Fibroblast of skin of back (primary cell): ENCODE measurements around the gene SHTN1.

Experiments used
- DNase-seq: peaks from one replicate; pipeline ENCODE4 v3.0.0-alpha.2; 2013

The SHTN1 gene

DNA sequence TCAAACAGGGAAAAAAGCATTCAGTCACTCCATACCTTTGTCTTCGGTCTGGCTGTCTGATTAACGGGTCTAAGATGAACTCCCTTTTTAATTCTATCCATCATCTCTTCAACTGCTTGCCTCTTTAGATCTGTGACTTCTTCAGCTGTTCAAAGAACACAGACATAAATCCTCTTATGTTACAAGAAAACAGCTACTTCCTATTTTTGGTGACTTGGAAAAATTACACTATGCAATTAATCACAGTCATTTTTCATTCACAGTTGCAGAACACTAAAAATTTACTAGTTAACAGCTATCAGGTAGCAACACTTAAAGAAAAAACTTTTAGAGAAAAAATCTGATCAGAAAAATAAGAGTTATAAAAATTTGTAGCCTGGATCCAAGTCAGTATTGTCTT, 89.6 kb downstream of the SHTN1 start:
- DNase-seq: no peak

GRCh38 chr10:116913695-116914094, 91.3 kb downstream of the SHTN1 start:
- DNase-seq: no peak

- no peak for DNase-seq
These were observed 92.8 kb downstream of the SHTN1 start for GRCh38 chr10:116912162-116912561.

- DNase-seq: no peak
These were observed 94.1 kb downstream of the SHTN1 start for GRCh38 chr10:116910910-116911309.

- no peak for DNase-seq
These were observed 95.7 kb downstream of the SHTN1 start for GRCh38 chr10:116909307-116909706.

DNA sequence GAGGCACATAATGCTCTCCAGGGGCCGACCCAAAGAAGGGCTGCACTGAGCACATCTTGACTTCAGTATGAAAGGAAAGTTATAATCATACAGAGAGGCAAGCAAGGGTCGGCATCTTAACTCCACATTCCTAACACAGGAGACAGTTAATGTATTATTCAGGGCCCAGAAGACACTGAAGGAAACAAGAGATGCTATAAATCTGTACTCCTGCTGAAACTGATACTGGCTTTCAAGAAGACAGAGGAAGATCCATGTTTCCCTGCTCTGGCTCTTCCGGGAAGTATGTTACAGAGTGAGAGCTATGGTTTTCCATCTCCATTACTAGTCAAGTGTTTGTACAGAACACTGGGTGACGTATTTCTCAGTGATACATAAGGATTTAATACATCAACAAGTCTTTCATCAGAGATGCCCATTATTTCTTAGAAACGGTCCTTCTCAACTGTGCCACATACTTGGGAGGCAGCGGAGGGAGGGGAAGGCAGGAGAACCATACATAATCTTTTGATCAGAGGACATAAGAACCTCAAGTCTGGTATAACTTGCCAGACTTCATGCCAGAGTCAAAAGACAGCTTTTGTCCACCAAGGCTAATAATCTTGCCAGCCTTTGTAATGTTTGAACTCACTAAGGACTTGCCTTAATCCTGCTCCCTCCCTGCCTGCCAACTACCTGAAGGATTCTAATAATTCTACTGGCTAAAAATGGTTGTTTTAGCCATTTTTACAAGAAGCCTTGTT, 97.6 kb downstream of the SHTN1 start:
- DNase-seq: no peak

DNA sequence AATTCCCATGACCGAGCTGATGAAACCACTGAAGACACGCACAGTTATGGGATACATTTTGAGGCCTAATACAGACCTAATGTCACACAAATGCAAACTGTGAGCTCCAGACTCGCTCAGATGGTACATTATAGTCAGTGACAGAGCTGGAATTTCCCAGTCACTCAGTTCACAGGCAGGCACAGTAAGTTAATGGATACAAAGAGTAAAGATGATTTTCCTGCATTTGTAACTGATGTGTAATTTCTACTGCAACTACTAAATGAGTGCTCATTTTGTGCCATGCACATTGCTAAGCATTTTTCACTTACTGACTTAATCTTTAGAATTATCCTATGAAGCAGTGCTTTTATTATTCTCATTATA, 99.2 kb downstream of the SHTN1 start:
- DNase-seq: no peak

DNA sequence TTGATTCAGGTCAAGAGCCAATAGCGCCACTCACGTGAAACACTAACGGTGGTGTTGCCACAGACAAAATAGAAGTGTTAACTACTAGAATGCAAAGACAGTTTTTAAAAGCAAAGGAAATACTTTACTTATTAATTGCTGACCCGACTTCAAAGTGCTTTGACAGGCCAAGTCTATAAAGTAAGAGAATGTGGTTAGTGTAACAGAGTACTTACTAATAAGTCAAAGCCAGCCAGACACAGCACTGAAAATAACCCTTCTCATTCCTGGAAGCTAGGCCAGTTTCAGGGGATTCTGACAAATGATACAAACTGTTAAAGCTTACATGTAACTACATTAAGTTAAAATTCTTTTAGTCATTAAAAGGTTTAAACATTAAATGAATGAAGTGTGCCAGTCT, 105.4 kb downstream of the SHTN1 start:
- DNase-seq: no peak

DNA sequence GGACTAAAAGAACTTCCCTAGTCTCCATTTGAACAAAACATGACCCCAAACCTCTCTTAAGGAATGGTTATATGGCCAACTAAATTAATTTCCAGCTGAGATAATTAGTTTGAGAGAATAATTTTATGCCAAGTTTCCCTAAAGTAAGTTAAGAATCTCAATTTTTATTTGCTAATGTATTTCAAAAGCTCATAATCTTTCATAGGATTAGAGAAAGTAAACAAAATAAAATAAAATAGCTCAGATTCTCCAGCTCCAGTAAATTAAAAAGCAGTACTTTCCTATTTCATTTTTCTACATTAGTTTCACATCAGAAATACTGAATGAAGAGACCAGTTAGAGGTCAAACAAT, 111.3 kb downstream of the SHTN1 start:
- no peak for DNase-seq

DNA sequence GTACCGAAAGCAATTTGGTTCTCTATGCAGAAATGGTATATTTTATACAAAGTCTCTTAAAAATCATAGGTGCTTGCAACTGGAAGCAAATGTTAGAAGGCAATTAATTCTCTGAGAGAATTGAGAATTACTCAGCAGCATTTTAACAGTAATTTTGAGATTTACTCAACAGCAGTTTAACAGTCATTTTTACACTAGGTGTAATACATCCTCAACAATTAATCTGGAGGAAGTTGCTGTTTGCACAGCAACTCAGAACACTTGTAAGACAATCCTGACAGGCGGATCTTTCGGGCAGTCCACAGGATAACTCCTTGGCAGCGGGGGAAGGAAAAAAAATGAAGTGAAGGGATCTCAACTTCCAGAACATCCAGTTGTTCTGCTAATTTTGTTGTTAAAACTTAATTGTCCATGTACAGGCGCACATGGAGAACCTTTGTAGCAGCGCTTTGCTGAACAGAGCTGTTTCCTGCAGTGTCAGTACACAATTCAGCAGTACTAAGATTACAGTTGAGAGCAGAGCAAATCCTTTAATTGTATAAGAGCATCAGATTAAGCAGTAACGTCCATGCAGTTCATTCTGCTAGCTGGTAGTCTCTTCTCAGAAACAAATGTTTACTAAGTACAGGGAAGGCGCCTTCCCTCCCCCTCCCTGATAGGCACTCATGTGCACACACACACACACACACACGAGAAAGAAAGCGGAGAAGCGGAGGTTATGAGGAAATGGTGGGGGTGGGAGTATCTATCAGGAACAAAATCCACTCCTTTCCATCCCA, 111.9 kb downstream of the SHTN1 start:
- DNase-seq: no peak

GRCh38 chr10:116891208-116891607, 113.8 kb downstream of the SHTN1 start:
- peak; percentile 89 for DNase-seq

DNA sequence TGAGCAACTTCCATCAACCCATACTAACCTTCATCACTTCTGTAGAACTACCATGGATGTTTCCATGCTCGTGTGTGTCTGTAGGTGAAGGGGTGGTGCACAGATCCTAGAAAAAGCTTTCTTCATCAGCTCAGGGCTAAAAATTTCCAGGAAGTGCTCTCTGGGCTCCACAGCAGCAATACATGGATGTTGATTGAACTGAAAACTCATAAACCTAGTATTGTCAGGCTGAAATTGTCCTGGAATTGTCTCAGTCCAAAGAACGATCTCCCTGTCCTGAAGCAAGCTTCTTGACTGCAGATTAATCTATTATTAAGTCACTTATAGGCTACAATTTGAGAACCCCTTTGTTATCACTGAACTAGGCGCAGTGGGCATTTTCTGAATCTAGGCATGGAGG, 115.9 kb downstream of the SHTN1 start:
- DNase-seq: no peak

GRCh38 chr10:116888380-116889055, 116.5 kb downstream of the SHTN1 start:
- peak; percentile 83 for DNase-seq

GRCh38 chr10:116886772-116887171, 118.2 kb downstream of the SHTN1 start:
- DNase-seq: no peak

- DNase-seq: no peak
These were observed 122.3 kb downstream of the SHTN1 start for GRCh38 chr10:116882639-116883038.

DNA sequence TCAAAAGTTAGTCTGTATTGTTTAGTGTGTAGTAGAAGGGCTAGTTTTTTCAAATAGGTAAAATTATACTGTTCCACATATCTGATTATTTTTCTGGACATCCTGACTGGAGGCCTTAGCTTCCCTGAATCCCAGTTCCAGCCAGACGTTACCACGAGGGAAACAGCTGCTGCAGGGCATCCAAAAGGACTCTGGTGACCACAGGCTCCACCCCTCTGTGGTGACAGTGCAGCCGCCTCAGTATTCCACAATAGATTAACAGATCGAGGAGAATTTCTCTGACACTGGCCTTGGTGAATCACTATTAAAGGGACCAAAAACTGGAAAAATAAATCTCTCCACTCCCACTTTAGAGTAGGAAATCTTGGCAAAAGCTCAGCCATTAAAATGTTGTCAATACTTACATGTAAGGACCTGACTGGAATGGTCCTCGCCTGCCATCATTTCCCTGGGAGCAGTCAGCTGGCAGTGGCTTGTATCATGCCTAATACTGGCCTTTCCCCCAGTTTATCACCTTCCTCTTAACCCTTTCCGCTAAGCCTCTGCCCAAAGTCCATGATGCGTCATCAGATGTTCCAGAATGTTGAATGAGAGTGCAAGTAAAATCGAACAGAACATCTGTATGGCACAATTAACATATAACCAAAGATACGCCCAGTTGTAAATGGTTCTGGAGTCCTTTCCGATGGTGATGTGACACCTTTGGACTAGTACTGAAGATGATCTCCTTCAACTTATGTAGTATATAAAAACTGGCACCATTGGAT, 124.1 kb downstream of the SHTN1 start:
- DNase-seq: peak; percentile 19

- no peak for DNase-seq
These were observed 125.2 kb downstream of the SHTN1 start for GRCh38 chr10:116879817-116880216.

DNA sequence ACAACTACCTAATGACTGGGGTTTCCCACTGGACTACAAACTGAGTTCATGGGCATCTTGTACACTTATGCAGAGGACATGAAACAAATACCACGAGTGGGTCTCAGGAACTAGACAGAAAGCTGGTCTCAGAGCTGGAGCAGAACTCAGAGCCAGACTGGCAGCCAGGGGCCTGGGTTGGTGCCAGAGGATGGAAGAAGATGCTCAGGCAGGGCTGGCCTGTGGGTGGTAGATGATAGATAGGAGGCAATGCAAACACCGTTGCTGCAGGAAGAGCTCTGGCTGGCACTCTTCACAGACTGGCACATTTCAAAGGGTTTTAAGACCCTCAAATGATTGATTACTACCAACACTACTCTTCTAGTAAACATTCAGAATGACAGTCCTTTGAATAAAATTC, 126.9 kb downstream of the SHTN1 start:
- DNase-seq: no peak

DNA sequence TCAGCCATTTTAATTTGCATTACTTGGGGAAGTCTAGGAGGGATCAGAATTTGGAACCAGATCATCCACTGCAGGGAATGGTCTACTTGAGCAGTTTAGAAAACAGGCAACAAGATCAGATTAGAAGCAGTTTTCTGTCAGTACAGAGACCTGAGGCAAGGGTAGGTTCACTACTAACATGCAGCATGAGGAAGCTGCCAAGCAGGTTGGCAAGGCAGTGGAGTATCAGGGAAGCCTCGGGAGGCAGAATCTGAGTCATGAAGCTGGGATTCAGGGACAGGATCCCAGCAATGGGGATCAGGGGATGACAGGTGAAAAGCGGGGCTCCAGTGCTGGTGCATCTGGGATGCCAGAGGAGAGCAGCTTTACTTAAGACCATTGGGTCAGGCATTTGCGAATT, 127.6 kb downstream of the SHTN1 start:
- no peak for DNase-seq

GRCh38 chr10:116875897-116876296, 129.1 kb downstream of the SHTN1 start:
- DNase-seq: no peak

- no peak for DNase-seq
These were observed 131.9 kb downstream of the SHTN1 start for GRCh38 chr10:116873134-116873533.

DNA sequence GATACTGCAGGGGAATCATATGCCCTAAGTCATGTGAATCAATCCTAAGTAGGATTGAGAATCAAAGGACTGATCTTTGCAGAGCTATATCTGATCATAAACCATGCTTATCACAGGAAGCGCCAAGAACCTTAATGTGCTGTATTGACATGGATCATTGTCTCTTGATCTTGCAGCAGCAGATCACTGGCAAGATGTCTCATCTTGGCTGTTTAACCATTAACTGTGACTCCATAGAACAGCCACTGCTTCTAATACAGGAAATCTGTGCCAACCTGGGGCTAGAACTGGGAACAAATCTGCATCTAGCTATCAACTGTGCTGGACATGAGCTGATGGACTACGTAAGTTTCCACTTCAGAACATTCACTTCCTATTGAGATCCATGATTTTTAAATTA, 134.0 kb downstream of the SHTN1 start:
- DNase-seq: no peak

- no peak for DNase-seq
These were observed 136.3 kb downstream of the SHTN1 start for GRCh38 chr10:116868722-116869121.
